Breast epithelium (tissue), 3 donors: ENCODE data around the gene PTPN4.

Experiments used
- POLR2AphosphoS5 ChIP-seq, 3 donors: sonication (generic); formaldehyde crosslinking; IDR thresholded peaks; one replicate each; pipeline ENCODE4 v1.6.1; 2017; ENCODE audit warnings: antibody characterized with exemption in 3 of 3
- TF ChIP-seq, protein P1 (sequence below), 3 donors: fragments of 450-650 bp; IDR thresholded peaks; one replicate each; pipeline ENCODE4 v1.5.1; 2016 to 2017; ENCODE audit warnings: antibody characterized with exemption in 3 of 3, mild to moderate bottlenecking in 3 of 3, moderate library complexity in 3 of 3

GRCh38 chr2:120005834-120006521, 246.3 kb downstream of the PTPN4 start:
- no peak for TF ChIP-seq POLR2AphosphoS5 (IDR thresholded peaks at IDR 0.05)
- TF ChIP-seq, protein P1, sequence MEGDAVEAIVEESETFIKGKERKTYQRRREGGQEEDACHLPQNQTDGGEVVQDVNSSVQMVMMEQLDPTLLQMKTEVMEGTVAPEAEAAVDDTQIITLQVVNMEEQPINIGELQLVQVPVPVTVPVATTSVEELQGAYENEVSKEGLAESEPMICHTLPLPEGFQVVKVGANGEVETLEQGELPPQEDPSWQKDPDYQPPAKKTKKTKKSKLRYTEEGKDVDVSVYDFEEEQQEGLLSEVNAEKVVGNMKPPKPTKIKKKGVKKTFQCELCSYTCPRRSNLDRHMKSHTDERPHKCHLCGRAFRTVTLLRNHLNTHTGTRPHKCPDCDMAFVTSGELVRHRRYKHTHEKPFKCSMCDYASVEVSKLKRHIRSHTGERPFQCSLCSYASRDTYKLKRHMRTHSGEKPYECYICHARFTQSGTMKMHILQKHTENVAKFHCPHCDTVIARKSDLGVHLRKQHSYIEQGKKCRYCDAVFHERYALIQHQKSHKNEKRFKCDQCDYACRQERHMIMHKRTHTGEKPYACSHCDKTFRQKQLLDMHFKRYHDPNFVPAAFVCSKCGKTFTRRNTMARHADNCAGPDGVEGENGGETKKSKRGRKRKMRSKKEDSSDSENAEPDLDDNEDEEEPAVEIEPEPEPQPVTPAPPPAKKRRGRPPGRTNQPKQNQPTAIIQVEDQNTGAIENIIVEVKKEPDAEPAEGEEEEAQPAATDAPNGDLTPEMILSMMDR (IDR thresholded peaks at IDR 0.05) = no peak
